Measurements from ENCODE around the gene SGPL1. TPM values are rescaled to one million over a fixed set of nuclear protein-coding genes. Genes with fewer than 3 reads are reported as not detected.

The SGPL1 gene
- total RNA-seq, 1 donor from 2014 or later = 40.0 TPM

GRCh38 chr10:70780370-70780760, 35.4 kb upstream of the SGPL1 start:
- DNase-seq (ENCODE audit: low spot score) = no peak

- no peak for DNase-seq (ENCODE audit: low spot score)
Observed at GRCh38 chr10:70780772-70781171, 35.0 kb upstream of the SGPL1 start.

GRCh38 chr10:70781461-70782051, 34.2 kb upstream of the SGPL1 start:
- no peak for DNase-seq (ENCODE audit: low spot score)

DNA sequence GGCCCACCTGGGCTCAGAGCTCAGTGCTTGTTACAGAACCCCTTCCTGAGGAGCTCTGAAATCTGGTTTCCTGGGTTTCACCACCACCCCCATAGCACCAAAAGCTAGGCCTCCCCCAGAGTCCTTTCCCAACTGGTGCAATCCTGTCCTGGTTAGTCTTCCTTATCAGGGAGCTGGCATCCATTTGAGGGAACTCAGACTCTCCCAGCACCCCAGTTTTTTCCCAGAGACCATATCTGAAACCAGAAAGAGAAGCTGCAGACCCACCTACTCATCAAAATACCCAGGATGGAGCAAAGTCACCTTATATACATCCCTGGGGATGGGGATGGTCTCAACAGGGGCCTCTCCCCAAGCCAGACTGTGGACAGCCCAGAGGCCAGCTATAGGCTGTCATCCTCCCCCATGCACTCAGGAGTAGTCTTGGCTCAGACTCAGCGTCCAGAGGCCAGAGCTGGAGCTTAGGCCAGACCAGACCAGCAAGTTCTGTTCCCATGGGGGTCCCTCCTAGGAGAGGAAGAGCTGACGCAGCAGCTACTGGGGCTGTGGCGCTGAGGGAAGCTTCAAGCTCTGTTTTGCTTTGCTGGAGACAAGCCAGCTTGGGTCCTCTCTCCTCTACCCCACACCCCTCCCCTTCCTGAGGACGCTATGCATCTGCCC, 33.5 kb upstream of the SGPL1 start:
- DNase-seq (ENCODE audit: low spot score) = peak; percentile 85

DNA sequence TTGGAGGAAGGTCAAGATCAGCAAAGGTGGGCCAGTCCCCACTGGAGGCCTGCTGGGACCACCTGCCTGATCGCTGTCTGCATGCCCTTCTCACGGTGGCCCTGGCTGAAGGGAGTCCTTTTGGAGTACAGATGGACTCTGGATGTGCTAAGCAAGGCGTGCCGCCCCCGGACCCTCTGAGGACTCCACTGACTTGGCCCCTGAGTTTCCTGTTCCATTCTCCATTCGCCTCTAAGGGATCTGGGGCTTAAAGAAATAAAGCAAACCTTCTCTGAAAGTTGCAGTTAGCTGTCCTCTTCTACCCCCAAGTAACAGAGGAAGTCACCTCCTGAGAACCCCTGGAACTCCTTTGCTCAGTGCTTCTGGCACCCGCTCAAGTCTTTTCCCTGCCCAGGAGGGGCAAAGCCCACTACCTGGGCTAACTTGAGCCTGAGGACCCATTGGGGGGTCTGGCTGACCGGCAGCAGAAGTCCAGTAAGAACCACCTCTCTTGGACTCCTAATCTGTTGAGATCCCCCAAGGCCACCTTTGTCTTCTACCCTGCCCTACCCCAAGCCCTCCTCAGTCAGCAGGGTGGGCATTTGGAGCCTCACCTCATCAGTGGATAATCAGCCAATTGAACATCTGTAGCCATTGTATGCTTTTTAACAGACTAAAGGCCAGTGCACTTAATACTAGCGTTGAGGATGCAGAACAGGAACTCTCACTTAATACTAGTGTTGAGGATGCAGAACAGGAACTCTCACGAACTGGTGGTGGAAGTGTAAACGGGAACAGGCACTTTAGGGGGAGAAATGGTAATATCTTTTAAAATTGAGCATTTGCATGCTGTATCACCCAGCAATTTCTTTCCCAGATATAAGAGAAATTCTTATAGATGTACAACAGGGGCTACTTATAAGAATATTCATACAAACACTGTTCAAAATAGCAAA, 32.7 kb upstream of the SGPL1 start:
- DNase-seq (ENCODE audit: low spot score) = no peak

GRCh38 chr10:70784016-70784415, 31.7 kb upstream of the SGPL1 start:
- no peak for DNase-seq (ENCODE audit: low spot score)

DNA sequence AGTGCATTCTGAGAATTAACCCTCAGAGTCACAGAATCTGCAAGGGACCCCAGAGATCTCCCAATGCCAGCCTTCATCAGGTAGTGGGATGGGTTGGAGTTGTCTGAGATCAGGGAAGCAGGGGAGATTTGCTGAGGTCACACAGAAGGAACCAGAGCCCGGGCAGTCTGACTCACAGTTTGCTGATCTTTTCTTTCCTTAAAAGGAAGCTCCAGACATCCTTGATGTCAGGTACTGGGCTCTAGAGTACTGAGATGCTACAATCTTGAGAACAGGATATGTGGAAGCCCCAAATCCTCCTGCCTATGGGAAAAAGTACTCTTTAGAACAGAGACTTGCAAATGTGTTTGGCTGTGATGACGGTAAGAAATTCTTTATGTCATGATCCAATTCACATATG, 31.3 kb upstream of the SGPL1 start:
- DNase-seq (ENCODE audit: low spot score) = no peak

- no peak for DNase-seq (ENCODE audit: low spot score)
Observed at GRCh38 chr10:70785190-70785589, 30.6 kb upstream of the SGPL1 start, which contains the start of gene TBATA. Gene TBATA, minus strand, starts transcription at chr10:70785377. Its CDS starts 1,998 bp downstream, at chr10:70783379.

- no peak for DNase-seq (ENCODE audit: low spot score)
Observed at GRCh38 chr10:70786799-70787415, 28.8 kb upstream of the SGPL1 start.

DNA sequence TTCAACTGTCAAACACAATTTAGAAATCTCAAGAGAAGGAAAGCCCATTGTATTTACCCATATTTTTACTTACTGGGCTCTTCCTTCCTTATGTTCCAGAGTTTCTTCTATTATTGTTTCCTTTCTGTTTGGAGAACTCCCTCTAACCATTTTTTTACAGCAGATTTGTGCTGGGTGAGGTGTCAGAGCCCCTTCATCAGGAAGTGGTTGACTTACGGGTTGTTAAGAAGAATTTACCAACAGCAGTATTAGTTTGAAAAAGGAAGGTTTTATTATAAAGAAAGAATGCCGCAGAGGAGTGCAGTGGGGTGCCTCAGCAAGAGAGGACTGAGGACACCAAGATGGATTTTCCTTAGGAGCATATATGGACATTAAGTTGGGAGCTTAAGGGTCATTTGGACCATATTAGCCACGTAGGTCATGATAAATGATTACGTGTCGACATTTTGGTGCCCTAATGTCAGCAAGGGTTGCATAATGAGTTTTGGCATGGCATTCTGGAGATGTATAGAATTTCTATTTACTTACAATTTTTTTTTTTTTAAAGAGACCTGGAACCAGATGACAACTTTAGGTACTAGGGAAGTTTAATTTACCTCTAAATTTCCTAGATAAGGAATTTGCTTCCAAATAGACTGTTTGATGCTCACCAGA, 24.2 kb upstream of the SGPL1 start:
- DNase-seq (ENCODE audit: low spot score) = no peak

GRCh38 chr10:70795613-70796012, 20.1 kb upstream of the SGPL1 start:
- no peak for DNase-seq (ENCODE audit: low spot score)

DNA sequence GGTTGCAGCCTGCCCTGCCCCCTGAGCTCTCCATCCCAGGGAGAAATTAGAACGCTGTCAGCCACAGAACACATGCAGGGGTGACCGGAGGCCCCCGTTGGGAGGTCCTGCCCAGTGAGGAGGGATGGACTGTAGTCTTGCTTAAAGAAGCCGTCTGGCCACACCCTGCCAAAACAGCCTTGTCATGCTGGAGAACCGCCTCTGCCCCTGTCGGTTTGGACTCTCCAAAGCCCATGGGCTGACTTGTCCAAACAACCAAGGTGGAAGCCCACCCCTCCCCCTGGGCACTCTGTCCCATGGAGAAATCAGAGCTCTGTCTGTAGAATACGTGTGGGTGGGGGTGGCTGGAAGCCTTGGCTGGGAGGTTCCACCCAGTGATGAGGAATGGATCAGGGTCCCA, 17.9 kb upstream of the SGPL1 start:
- DNase-seq (ENCODE audit: low spot score) = no peak

DNA sequence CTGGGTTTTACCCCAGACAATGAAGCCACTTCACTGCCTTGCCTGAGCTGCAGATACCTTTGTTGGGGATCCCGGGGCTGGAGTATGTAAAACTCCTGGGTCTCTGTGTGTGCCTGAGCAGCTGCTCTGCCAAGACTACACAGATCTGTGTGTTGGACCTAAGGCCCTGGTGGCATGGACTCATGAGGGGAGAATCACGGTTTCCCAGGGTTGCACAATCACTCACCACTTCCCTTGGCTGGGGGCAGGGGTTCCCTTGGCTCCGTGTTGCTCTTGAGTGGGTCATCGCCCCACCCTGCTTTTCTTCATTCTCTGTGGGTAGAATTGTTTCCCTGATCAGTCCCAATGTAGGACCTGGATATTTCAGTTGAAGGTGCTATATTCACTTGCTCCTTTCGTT, 16.6 kb upstream of the SGPL1 start:
- no peak for DNase-seq (ENCODE audit: low spot score)

GRCh38 chr10:70801854-70802253, 13.9 kb upstream of the SGPL1 start:
- DNase-seq (ENCODE audit: low spot score) = no peak

DNA sequence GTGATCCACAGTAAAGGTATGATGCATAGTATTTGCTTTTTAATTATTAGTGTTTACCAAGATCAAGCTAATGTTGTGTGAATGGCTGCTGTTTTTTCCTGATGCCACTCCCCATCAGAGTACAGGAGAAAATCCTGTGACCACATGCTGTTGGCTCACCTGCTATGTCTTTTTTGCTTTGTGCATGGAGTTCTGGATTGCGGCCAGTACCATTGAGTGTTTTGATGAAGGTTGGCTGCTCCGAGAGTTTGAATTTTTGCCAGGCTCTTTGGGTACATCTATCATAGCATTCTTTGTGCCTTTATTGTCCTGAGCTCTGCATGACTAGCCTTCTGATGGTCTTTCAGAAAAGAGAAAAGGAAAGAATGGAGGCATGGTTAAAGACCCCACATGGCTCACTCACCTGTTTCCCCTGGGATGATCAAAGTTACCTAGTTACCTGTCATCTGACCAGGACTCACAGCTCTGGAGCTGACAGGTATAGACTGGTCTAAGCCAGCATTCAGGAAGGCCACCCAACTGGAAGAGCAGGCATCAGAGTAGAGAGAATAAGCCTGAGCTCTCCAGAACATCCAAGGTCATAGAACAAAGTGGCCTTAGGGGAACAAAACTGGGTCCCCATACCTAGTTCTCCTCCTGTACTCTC, 11.8 kb upstream of the SGPL1 start:
- DNase-seq (ENCODE audit: low spot score) = no peak

- no peak for DNase-seq (ENCODE audit: low spot score)
Observed at GRCh38 chr10:70804421-70804808, 11.3 kb upstream of the SGPL1 start.

DNA sequence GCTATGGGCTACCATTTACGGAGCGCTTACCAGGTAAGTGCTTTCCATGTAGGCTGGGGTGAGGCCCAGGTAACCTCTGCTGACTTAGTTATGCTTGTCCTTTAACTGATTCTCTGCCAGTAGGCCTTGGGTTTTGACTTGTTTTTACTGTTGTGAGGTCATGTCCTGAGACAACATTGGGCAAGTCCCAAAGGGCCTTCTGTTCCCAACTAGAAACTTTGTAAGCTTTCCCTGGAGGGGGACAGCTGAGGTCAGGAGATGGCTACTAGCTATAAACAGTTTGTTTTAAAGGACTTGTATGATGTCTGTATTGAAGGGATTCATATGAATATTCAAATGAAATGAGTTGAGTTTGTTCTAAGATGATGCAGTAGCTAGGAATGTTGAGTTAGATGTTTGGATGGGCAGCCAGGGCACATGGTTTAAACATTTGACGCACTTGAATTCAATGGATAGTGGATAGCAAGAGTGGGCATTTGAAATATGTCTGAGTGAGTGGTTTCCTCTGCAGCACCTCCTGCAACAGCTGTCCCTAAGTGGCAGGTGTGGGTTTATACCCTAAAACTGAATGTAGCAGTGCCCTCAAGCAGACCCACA, 10.0 kb upstream of the SGPL1 start:
- DNase-seq (ENCODE audit: low spot score) = no peak

DNA sequence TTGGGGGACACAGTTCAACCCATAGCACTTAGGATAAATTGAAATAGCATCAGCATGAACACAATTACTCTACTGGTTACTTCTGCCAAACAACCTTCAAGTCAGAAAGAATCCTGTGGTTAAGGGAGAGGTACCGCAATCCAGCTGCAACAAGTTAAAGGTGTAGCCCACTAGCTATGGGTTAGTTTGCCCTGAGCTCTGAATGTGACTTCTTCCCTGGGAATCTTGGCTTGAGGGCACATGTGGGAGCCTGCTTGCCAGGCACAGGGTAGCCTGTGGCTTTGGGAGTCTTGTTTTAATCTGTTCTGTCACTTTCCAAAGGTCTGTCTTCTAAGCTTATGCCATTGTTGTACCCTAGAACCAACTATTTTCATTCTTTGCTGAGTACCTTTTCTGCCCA, 8.9 kb upstream of the SGPL1 start:
- DNase-seq (ENCODE audit: low spot score) = no peak

DNA sequence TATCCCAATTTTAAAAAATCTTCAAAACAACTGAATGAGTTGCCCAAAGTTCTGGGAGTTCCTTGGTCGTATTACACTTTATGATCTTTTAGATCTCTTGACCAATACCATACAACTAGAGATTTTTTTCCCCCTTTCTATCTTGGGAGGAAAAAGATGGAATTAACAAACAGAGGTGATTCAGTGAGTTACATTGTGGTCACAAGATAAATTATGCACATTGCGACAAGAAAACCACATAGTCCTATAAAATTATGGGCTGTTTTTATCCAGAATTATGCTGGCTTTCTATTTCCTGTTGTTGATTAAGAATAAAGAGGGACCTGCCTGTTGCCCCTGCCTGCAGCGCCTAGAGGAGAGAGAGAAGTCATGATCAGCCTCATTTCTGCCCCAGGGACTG, 8.2 kb upstream of the SGPL1 start:
- no peak for DNase-seq (ENCODE audit: low spot score)

DNA sequence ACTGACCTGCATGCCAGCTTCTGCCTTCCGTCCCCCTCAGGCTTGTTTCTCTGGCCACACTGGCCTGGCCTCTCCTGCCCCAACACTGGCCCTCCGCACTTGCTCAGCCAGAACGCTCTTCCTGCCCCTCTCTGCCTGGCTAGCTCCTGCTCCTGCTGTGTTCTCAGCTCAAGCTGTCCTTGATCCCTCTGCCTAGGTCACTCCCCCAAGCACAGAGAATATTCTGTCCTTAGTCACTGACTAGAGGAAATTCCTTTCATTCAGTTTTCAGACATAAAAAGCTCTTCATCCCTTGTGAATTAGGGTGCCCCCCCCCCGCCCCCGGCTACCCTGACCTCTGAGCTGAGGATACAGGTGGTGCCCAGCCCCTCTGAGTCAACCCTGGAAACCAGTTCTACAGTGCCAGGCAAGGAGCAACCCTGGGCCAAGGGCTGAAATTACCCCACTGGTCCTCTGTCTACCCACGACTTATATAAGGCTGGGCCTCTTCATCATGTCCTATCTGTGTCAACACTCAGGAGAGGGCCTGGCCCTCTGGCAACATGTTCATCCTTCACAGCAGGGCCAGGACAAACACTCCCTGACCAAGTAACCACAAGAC, 6.6 kb upstream of the SGPL1 start:
- DNase-seq (ENCODE audit: low spot score) = no peak
